Parathyroid adenoma (tissue), 2 donors: ENCODE measurements around the gene PRSS56.

Source experiments
- H2AFZ ChIP-seq: fragments of 300-600 bp; sonication (generic); one replicate; pipeline ENCODE4 v1.7.0; 2017; ENCODE audit warnings: antibody characterized with exemption, mild to moderate bottlenecking
- H3K27ac ChIP-seq: fragments of 300-600 bp; sonication (generic); one replicate; pipeline ENCODE4 v1.7.0; 2017
- H3K27me3 ChIP-seq: fragments of 300-600 bp; sonication (generic); one replicate; pipeline ENCODE4 v1.7.0; 2017; ENCODE audit warnings: low read length; ENCODE audit not compliant: control insufficient read depth, insufficient read depth
- H3K36me3 ChIP-seq: fragments of 300-600 bp; sonication (generic); one replicate; pipeline ENCODE4 v1.7.0; 2017; ENCODE audit warnings: low read length; ENCODE audit not compliant: control insufficient read depth, insufficient read depth
- H3K4me1 ChIP-seq: fragments of 300-600 bp; sonication (generic); one replicate; pipeline ENCODE4 v1.7.0; 2017; ENCODE audit warnings: control low read depth
- H3K4me2 ChIP-seq: fragments of 300-600 bp; sonication (generic); one replicate; pipeline ENCODE4 v1.7.0; 2017; ENCODE audit warnings: low read length
- H3K4me3 ChIP-seq: fragments of 300-600 bp; sonication (generic); one replicate; pipeline ENCODE4 v1.7.0; 2017; ENCODE audit warnings: low read depth, low read length
- H3K79me2 ChIP-seq: fragments of 300-600 bp; sonication (generic); one replicate; pipeline ENCODE4 v1.7.0; 2017; ENCODE audit warnings: control low read depth
- H3K9ac ChIP-seq: fragments of 300-600 bp; sonication (generic); one replicate; pipeline ENCODE4 v1.7.0; 2017; ENCODE audit warnings: mild to moderate bottlenecking
- H3K9me3 ChIP-seq: fragments of 300-600 bp; sonication (generic); one replicate; pipeline ENCODE4 v1.7.0; 2017; ENCODE audit warnings: low read length; ENCODE audit not compliant: control insufficient read depth
- TF ChIP-seq, protein P1 (sequence below): fragments of 300-600 bp; sonication (generic); IDR thresholded peaks from one replicate; pipeline ENCODE4 v1.7.0; 2017; ENCODE audit warnings: antibody characterized with exemption, mild to moderate bottlenecking
- donor health status: primary hyperparathyroidism.

The PRSS56 gene

DNA sequence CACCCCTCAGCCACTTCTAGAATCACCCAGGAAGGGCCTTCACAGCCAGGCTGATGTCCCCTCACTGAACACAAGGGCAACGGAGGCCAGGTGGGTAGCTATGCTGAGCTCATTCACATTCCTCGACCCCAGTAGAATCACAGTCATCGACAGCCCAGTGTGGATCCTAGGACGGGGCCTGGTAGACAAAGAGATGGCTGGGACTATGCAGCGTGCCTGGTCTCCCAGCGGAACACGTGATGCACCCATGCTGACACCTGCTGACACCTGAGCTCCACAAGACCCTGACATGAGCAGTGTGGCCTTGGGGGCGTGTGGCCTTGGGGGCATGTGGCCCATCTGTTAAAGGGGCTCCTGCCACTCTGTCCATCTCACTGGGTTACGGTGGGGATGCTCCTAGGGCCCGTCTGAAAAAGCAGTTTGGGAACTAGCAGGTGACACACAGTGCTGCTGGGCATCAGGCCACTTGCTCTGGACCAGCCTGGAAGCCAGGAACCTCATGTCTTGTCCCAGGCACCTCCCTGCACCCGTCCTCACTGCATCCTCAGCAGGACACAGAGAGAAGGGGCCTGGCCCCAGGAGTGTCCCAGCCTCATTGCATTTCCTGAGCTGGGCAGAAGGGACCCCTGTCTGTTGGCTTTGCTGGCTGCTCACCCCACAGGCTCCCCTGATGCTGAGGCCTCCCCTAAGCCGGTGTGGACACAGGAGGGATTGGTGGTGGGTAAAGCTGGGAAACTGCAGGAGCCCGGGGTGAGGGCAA lies 42.3 kb upstream of the PRSS56 start:
- Histone ChIP-seq H2AFZ (no peak overlapping the region), H3K27ac (no peak overlapping the region), H3K4me3 (no peak overlapping the region), H3K36me3 (no peaks in the 10 kb centered on the region), H3K79me2 (no peaks in the 10 kb centered on the region), H3K9ac (no peak overlapping the region), H3K4me1 (no peaks in the 10 kb centered on the region), H3K4me2 (no peak overlapping the region), H3K27me3 (no peaks in the 10 kb centered on the region), H3K9me3 (no peaks in the 10 kb centered on the region)
- TF ChIP-seq, protein P1, sequence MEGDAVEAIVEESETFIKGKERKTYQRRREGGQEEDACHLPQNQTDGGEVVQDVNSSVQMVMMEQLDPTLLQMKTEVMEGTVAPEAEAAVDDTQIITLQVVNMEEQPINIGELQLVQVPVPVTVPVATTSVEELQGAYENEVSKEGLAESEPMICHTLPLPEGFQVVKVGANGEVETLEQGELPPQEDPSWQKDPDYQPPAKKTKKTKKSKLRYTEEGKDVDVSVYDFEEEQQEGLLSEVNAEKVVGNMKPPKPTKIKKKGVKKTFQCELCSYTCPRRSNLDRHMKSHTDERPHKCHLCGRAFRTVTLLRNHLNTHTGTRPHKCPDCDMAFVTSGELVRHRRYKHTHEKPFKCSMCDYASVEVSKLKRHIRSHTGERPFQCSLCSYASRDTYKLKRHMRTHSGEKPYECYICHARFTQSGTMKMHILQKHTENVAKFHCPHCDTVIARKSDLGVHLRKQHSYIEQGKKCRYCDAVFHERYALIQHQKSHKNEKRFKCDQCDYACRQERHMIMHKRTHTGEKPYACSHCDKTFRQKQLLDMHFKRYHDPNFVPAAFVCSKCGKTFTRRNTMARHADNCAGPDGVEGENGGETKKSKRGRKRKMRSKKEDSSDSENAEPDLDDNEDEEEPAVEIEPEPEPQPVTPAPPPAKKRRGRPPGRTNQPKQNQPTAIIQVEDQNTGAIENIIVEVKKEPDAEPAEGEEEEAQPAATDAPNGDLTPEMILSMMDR: no peak

DNA sequence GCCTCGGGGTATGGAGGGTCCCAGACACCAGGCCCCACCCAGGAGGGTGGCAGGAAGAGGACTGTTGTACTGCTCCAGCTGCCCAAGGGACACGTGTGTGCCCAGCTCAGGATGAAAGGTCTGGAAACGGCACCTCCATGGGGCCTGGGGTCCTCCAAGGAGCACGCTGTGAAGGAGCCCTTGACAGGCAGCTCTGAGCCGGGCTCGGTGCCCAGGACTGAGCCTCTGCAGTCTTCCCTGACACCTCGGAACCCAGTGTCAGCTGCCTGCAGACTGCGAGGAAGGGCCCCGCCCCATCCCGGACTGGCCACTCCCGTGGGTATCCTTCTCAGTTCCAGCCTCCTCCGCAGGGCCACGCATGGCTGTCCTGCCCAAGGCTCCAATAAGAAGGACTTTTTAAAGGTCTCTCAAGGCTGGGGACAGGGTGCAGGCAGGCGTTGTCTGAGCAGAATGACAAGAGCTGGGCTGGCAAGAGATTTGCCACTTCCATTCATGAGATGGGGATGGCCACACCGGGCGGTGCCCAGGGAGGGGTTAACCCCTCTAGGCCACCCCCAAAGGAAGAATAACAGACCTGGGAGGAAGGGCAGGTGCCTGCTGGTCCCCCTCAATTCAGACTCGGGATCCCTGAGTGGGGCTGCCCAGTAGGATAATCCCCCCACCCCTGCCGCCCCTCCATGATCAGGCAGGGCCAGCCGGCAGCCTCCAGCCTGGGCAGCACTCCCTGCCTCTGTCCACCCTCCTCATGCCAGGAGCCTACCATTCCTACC lies 41.4 kb upstream of the PRSS56 start:
- no peak overlapping the region for H3K9ac ChIP-seq
- no peak overlapping the region for H2AFZ ChIP-seq
- no peaks in the 10 kb centered on the region for H3K36me3 ChIP-seq
- H3K4me2 ChIP-seq: no peak overlapping the region
- no peak overlapping the region for H3K4me3 ChIP-seq
- TF ChIP-seq, protein P1: no peak
- H3K27me3 ChIP-seq: no peaks in the 10 kb centered on the region
- no peak overlapping the region for H3K27ac ChIP-seq
- H3K4me1 ChIP-seq: no peaks in the 10 kb centered on the region
- no peaks in the 10 kb centered on the region for H3K79me2 ChIP-seq
- no peaks in the 10 kb centered on the region for H3K9me3 ChIP-seq

DNA sequence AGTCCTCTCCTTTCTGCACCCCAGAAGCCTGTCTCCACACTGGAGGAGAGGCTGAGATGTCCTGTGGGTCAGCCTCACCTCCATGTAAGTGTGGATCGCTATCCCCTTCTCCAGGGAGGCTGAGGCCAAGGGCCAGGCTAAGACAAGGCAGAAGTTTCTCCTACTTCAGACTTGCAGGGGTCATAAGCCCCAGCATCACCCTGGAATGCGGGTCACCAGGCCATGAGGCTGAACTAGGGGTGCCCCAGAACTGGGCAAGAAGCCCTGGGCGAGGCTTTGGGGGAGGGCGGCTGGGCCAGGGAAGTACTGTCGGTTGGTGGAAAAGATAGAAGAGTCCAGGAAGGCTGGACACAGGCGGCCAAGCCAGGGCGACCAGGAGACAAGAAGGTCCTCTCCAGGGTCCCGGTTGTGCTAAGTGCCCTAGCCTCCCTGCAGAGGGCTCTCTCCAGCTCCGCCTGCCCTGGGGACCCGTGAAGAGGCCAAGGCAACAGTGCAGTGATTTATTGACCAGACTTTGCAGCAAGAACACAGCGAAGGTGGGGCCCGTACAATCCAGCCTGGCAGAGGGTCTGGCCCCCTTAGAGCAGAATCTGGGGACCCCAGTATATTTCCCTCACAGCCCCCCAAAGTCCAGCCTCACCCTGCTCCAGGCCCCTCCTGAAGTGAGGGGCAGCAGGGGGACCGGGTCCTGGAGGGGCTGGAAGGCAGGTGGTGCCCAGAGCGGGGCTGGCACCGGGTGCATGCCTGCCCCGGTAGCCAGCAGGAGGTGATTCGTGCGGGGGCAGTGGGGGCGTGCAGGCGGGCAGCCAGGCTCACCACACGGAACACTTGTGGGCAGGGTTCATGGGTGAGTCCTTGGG lies 40.6 kb upstream of the PRSS56 start:
- Histone ChIP-seq H3K27ac (no peak overlapping the region), H3K9me3 (no peaks in the 10 kb centered on the region), H3K4me3 (no peak overlapping the region), H3K4me1 (no peaks in the 10 kb centered on the region), H3K79me2 (no peaks in the 10 kb centered on the region), H3K27me3 (no peaks in the 10 kb centered on the region), H3K4me2 (no peak overlapping the region), H3K36me3 (no peaks in the 10 kb centered on the region), H3K9ac (no peak overlapping the region), H2AFZ (no peak overlapping the region)
- TF ChIP-seq, protein P1: no peak

DNA sequence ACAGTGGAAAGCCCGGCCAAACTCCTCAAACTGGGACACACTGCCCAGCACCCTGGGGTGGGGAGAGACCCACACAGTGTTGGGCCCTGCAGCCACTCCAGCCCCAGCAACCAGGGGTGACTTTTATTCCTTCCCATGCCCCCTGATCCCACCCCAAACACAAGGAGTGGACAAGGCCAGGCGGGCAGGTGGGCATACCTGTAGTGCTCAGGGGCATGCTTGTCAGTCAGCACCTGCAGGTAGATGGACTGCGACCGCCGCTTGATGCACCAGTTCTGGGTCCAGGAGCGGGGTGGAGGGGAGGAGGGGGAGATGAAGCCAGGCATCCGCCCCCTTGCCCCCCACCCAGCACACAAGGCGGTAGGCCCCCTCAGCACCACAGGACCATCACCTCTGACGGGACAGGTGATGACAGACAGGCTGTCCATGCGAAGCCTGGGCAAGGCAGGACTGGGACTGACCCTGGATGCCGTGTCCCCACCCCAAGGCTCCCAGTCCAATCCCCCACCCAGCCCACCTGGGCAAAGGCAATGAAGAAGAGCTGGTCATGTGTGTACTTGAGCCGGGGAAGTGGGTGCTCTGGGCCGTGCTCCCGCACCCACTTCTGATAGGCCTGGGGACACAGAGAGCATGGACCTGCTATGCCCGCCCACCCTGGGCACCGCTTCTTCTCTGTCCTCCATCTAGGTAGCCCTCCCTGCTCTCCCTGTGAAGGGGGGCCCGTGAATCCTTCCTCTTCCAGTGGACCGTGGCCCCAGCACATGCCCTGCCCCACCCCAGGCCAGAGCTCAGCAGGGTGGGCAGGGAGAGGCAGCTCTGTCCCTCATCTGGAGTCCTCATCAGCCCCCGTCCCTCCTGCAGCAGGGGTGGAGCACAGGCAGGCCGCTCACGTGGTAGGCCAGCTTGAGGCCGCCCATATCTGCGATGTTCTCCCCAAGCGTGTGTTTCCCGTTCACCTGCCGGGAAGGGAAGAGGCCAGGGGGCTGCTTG lies 39.7 kb upstream of the PRSS56 start:
- no peaks in the 10 kb centered on the region for H3K9me3 ChIP-seq
- H3K27me3 ChIP-seq: no peaks in the 10 kb centered on the region
- no peaks in the 10 kb centered on the region for H3K4me1 ChIP-seq
- H3K36me3 ChIP-seq: no peaks in the 10 kb centered on the region
- TF ChIP-seq, protein P1: no peak
- no peak overlapping the region for H3K4me2 ChIP-seq
- H3K79me2 ChIP-seq: no peaks in the 10 kb centered on the region
- no peak overlapping the region for H3K9ac ChIP-seq
- no peak overlapping the region for H3K4me3 ChIP-seq
- H2AFZ ChIP-seq: no peak overlapping the region
- no peak overlapping the region for H3K27ac ChIP-seq
